ENCODE data around the gene HOXA13. TPM values are rescaled to one million over a fixed set of nuclear protein-coding genes. Genes with fewer than 3 reads are reported as not detected.

Gene HOXA13
- total RNA-seq, 1 experiment from 2014 or later = 1.2 TPM

DNA sequence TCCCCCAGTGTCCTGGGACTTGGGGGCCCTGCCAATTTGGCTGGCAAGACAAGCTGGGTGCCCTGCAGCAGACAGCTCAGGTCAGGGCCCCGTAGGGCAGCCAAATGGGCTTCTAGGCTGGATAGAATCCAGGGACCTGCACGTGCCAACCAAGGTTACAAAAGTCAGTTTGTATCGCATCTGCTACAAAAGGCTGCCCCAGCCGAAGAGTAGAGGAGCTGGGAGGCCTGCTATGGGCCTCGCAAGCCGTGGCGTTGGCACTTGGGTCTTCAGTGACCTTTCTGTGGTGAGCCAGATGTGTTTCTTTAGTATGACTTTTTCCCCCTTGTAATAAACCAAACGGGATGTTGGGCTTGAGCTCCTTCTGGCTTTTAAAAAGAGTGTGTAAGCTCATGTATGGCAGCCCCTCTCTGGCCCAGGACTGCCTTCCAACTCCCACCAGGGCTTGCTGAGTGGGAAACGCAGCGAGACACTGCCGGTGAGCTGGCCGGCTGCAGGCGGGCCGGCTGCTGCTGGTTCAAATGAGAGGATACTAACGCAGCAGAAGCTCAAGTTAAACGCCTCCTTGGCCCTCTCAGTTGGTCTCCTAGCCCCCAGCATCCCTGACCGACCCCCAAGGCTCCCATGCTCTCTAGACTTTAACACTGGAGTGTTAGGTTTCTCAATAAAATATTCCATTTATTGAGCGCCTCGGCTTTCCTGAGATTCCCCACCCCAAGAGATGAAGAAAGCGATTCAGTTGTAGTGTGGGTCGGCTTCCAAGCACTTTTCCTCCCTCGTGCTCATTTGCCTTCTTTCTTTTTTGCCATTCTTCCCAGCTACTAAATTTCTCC lies 22.7 kb downstream of the HOXA13 start:
- in situ Hi-C loops (cut with HindIII; ENCODE audit: low pct_unique_long_range_greater_than_20kb, low sequenced_read_pairs) = no loop called here
- DNase-seq (ENCODE audit: low read depth) = peak; percentile 47

DNA sequence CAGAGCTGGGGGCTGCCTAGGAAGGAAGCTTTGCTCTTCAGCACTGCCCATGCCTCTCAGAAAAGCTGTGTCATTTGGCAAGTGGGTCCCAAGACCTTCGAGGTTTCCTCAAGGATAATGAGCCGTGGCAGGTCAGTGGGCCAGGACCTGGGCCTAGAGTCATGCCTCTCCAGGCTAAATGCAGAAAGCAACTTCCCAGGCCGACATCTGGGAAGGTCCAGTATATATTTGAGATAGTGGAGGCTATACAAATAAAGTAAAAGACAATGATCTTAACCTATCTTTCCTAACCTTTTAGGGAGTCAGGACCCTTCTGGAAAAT lies 23.4 kb downstream of the HOXA13 start:
- peak; percentile 38 for DNase-seq (ENCODE audit: low read depth)
- in situ Hi-C loops (cut with HindIII; ENCODE audit: low pct_unique_long_range_greater_than_20kb, low sequenced_read_pairs) = no loop called here

DNA sequence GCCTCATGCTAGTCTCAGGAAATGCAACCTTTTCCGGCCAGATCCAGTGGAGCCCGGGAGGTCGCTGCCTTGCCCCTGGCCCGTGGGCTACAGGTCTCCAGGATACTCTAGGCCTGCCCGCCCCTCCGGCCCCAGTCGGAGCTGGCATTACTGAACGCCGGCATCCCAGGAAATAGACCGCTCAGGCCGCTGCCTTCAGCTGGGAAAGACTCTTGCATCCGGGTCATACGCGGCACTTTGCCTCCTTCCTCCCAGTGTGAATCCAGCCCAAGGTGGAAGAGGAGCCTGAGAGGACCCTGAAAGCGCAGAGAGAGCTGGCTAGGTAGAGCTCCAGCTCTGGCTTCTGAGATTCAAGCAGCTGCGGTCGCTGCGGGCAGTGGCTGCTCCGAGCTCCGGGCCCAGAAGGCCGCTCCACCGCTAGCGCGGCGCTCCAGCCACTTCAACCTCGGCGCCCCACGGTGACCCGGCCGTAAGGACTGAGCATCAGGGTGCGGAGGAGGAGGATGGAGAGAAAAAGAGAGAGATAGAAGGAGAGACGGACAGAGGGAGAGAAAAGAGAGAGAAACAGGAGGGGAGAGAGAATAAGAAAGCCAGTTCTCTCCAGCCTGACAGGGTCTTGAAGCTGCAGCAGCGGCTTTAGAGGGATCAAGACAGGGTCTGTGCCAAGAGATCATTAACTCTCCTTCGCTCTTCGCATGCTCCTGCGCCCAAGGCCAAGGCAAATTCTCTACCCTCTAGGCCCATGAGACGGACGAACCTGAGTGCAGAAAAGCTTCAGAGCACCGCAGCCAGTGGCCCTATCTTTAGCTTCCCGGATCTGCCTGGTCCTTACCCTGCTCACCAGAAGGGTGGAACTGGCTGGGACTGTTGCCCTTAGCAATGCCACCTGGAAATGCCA lies 24.0 kb downstream of the HOXA13 start:
- peak; percentile 35 for DNase-seq (ENCODE audit: low read depth)
- in situ Hi-C loops (cut with HindIII; ENCODE audit: low pct_unique_long_range_greater_than_20kb, low sequenced_read_pairs) = no loop called here

DNA sequence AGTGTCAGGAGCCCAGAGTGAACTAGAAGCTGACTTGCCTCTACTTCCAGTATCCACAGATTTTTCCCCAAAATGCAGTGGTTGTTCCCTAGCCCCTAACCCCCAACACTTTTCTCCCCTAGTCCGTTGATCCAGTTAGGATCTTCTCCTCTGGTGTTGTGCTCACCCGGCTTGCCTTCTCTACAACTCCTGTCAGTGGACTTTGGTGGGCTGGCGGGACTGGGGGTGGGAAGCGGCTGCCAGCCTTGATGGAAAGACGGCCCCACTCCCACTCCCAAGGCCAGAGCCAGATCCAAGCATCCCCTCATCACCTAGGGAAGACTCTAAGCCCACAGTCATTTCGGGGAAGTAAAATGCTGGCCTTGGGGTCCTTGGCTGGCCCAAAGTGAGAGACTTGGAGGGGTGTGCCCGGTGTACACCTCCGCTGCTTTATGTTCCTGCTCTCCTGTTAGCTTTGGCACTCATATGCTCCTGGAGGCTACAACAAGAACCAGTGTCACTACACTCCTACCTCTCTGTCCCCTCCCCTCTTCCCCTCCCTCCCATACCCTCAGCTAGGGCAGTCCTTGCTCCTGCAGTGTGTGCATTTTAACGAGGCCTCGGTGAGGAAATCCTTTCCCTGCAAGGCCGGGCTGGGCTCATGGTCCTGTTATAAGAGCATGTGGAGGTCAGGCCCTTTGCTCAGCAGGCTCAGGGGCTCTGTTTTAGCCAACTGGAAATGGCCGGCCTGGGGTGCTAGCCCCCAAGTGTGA lies 24.8 kb downstream of the HOXA13 start:
- in situ Hi-C loops (cut with HindIII; ENCODE audit: low pct_unique_long_range_greater_than_20kb, low sequenced_read_pairs) = no loop called here
- peak; percentile 79 for DNase-seq (ENCODE audit: low read depth)

DNA sequence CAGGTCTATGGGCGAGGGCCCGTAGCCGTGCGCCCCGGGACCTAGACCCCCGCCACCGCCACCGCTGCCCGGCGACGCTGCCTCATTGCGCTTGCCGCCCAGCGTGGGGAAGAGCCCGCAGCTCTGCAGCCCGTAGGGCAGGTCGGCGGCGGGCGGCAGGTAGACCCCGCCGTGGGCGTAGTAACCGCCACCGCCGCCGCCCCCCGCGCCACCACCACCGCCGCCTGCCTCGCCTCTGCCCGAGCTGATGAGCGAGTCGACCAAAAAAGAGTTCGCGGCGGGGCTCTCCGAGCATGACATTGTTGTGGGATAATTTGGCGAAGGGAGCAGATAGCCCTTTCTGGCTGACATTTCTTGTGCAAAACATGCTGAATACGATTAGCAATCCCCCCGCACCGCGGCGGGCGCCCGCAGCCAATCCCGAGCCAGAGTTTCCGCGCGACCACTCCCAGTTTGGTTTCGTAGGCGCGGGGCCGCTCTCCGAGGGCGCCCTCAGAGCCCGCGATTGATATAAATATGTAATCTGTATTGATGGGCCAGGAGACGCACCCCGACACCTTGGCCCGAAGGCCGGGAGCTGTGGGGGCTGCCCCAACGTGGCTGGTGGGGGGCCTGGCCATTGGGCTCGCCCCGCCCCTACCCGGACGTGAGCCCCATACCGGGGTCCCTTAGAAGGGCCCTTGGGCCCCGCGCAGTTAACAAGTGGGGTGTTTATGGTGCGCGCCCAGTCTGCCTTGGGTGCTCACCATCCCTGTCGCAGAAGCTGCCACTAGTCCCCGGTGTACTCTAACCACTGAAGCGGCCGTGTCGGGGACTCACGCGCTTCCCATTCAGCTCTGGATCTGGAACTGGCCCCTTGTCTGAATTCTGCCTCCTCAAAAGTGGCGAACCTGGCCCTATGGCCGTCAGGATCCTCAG lies 25.7 kb downstream of the HOXA13 start, which contains the start of gene HOXA10:
HOXA10 (minus strand) TSS at position 365 of the 918 bp plus-strand sequence; CDS start at position 351, 14 bp downstream.
- in situ Hi-C loops (cut with HindIII; ENCODE audit: low pct_unique_long_range_greater_than_20kb, low sequenced_read_pairs) = no loop called here
- peak; percentile 66 for DNase-seq (ENCODE audit: low read depth)

DNA sequence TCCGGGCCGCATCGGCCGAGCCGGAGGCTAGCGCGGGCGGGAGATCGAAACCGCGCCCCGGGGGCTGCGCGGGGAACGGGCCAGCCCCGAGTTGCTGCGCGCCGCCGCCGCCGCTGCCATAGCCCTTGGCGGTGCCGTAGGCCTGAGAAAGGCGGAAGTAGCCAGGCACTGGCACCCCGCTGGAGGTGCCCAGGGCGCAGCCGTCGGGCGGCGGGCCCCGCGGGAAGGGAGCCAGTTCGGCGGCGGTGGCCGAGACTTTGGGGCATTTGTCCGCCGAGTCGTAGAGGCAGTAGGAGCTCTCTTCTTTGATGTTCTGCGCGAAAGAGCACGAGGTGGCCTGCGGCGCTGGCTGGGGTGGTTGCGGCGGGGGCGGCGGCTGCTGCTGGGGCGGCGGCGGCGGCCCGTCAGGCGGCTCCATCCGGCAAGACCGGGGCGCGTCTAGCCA lies 26.4 kb downstream of the HOXA13 start:
- peak; percentile 65 for DNase-seq (ENCODE audit: low read depth)
- in situ Hi-C loops (cut with HindIII; ENCODE audit: low pct_unique_long_range_greater_than_20kb, low sequenced_read_pairs) = no loop called here

DNA sequence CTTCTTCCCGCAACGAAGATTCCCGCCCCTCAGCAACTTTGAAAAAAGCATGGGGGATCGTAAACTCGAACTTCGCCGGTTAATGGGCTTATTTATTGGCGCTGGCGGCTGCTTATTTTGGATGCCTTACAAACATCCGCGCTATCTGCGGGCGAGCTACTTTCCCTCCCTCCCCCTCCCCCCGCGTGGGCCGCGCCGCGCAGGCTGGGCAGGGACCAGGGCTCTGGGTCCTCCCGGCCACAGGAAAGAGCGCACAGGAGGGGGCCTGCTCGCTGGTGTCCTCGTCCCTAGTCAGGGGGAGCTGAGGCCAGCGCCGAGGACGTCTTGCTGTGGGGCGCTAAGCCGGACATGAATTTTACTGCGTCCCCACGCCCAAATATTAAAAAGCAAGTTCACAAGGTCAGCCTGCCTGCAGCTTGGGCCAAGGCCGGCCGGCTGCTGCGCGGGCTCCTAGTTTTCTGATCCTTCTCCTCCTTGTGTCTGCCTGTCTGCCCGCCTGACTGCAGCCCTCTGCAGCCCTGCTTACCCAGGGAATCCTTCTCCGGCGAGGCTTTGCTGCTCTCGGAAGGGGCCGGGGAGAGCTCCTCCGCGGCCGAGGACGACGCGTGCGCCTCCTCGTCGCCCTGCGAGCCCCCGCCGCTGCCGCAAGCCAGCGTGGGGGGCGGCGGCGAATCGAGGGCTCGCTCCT lies 26.9 kb downstream of the HOXA13 start:
- DNase-seq (ENCODE audit: low read depth) = peak; percentile 87

DNA sequence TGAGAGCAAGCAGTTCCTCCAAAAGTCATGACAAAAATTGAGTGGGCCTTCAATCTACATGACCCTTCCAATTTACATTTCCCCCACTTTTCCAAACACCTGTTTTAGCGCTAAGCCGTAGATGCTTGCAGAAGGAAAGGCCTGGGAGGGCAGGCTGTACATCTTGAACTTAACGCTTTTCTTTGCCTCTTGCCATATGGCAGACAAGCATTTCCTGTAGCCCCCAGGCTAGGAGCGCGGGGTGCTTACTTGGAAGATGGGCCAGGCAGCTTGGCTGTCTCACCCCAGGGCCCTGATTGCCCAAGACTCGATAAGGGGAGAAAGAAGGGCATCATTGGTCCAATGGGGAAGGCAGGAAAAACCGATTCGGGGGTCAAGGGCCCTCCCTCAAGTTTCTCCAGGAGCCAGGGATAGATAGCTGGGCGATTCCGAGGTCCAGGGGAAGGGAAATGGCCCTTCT lies 27.5 kb downstream of the HOXA13 start:
- peak; percentile 62 for DNase-seq (ENCODE audit: low read depth)
- in situ Hi-C loops (cut with HindIII; ENCODE audit: low pct_unique_long_range_greater_than_20kb, low sequenced_read_pairs) = no loop called here

More for the DNA sequence above, 26.9 kb downstream of the HOXA13 start:
- in situ Hi-C loops (cut with HindIII; ENCODE audit: low pct_unique_long_range_greater_than_20kb, low sequenced_read_pairs) = no loop called here

DNA sequence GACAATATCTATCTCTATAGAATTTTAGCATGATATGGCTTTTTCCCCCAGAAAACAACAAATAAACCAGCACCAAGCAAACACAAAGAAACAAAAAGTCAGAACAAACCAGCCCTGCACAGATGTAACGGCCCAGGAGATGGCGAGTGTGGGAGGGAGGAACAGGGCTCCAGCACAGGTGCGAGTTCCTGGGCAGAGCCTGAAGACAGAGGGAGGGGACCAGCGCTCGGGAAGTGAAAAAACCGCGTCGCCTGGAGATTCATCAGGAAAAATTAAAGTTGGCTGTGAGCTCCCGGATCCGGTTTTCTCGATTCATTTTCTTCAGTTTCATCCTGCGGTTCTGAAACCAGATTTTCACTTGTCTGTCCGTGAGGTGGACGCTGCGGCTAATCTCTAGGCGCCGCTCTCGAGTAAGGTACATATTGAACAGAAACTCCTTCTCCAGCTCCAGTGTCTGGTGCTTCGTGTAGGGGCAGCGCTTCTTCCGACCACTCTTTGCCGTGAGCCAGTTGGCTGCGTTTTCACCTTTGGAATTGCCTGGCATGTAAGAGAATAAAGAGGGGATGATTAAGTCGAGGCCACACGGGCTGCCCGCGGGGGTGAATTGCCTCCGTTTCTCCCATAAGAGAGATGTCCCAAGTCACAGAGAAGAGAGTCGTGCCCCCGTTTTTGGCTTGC lies 28.1 kb downstream of the HOXA13 start:
- in situ Hi-C loops (cut with HindIII; ENCODE audit: low pct_unique_long_range_greater_than_20kb, low sequenced_read_pairs) = no loop called here
- DNase-seq (ENCODE audit: low read depth) = peak; percentile 70

DNA sequence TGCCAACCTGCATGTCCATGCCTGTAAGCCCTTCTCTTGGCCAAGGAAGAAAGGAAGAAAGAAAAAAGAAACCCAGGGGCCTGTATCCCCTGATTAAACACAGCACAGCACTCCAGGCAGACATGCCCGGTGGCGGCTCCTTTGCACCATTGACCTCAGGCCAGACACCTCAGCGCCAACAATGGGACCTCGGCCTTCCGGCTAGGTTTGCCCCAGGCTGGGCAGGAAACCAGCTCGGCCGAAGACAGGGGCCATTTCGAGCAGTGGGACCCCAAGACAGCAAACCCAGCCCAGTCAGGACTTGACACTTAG lies 28.6 kb downstream of the HOXA13 start:
- in situ Hi-C loops (cut with HindIII; ENCODE audit: low pct_unique_long_range_greater_than_20kb, low sequenced_read_pairs) = no loop called here

DNA sequence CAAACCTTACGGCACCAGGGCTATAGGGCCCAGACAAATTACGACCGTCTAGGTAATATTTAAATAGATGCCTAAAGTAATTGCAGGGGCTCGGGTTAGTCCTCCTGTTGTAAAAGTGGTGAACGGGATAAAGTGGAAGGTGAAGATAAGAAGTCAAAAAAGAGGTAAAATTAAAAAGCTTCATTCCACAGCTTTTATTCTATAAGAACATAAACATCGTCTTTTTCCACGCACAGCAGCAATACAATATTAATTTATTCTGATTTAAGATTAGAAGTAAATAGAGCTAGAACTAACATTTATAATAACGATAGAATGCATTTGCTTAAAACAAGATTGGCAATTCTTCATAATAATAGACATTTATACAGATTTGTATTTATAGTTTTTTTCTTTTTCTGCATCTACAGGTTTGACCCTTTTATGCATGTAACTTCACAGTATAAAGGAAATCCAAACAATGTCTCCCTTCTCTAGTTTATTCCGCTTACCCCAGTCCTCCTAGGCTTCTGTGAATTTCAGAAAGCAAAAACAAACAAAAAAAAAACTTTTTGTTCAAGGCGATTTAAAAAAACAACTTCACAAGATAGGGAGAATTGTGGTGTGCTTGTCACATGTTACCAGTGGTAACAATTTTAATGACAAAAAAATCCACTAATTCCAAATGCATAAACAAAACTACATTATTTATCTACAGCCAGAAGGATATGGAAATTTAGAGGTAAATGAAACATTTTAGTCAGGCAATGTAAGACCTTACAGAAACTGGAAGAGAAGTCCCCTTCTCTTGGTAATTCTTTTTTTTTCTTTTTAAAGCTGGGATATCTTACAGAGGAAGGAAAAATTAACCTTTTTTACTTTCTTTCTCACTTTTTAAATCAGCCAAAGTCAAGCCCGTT lies 29.2 kb downstream of the HOXA13 start:
- peak; percentile 43 for DNase-seq (ENCODE audit: low read depth)
- in situ Hi-C loops (cut with HindIII; ENCODE audit: low pct_unique_long_range_greater_than_20kb, low sequenced_read_pairs) = no loop called here

More for the DNA sequence above, 28.6 kb downstream of the HOXA13 start:
- DNase-seq (ENCODE audit: low read depth) = peak; percentile 65

DNA sequence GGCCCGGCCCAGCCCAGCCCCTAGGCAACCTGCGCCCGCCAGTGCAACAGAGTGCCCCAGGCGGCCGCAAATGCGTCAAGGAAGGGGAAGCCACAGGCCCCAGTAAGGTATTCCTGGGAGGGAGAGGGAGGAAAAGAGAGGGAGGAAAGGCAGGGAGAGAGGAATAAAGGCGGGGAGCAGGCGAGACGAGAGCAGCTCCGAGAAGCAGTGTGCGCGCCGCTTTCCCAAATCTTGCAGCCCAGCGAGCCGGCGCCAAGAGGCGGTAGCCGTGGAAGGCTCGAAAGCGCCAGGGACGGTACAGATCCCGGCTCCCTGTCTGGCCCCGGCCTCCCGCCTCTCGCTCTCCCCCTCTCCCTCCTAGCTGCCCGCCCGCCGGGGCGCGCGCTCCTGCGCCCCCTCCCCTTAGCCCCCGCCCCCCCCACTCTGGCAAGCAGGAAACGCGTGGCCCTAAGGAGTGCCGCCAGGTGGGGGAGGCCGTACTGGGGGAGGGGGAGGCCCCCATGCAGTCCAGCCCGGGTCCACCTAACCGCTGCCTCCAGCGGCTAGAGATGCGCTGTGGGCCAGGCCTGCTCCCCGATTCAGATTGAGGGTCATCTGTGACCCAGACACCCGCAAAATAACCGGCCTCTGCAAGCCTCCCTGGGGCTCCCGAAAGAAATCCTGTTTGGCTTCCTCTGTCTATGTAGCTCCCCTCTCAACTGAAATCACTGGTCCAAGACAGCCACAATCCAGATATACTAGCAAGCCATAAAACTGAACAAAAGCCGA lies 30.0 kb downstream of the HOXA13 start:
- peak; percentile 71 for DNase-seq (ENCODE audit: low read depth)
- in situ Hi-C loops (cut with HindIII; ENCODE audit: low pct_unique_long_range_greater_than_20kb, low sequenced_read_pairs) = no loop called here

DNA sequence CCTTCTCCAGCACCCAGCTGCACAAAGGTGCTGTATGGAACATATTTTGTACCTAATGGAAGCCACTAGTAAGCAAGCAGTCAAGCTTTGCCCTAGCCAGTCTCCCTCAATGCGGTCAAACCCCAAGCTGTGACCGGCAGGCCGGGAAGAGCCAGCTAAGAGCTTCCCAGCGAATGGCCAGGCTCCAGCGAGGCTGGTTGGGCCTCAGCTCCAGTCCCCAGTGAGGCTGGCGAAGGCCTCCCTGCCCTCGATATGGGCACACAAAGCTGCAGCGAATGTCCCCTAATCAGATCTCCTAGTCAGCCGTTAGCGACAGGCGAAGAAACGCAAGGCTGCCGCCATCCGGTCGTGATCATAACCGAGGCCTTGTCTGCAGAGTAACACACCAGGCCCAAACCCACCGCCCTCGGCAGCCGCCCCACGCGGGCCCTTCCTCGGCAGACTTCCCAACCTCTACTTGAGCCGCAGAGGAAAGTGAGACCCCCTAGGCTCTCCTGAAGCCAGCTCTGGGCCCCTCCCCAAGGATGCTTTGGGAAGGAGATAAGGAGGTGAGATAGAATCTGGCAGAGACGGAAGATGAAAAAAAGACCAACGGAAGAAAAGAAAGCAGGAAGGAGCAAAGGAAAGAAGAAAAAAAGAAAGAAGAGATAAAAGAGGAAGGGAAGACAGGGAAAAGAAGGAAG lies 31.5 kb downstream of the HOXA13 start:
- in situ Hi-C loops (cut with HindIII; ENCODE audit: low pct_unique_long_range_greater_than_20kb, low sequenced_read_pairs) = no loop called here
- DNase-seq (ENCODE audit: low read depth) = peak; percentile 72

DNA sequence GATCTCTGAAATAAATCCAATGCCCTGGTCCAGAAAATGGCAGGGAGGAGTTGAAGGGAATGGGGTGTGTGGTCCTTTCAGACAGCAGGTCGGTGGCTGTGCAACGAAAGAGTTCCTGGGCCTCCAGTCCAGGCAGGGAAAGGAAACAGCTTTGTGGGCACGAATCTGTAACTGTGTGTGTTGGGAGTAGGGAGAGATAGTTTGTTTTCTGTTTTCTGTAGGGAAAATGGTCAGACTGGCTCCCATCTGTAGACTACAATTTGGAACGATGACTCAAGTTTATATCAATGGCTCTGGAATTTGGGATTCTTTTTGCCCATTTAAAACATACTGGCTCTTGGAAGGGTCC lies 32.0 kb downstream of the HOXA13 start:
- DNase-seq (ENCODE audit: low read depth) = no peak

More for the DNA sequence above, 32.0 kb downstream of the HOXA13 start:
- in situ Hi-C loops (cut with HindIII; ENCODE audit: low pct_unique_long_range_greater_than_20kb, low sequenced_read_pairs) = no loop called here
